Lung (tissue), 12 donors: ENCODE measurements around the gene CAND1. TPM values are rescaled to one million over a fixed set of nuclear protein-coding genes. Genes with fewer than 3 reads are reported as not detected.

Experiments used
- ATAC-seq: fragments of 200-7000 bp; cut with Tn5 transposase; one replicate; pipeline ENCODE4 v1.9.1; 2020; ENCODE audit warnings: moderate number of reproducible peaks; ENCODE audit not compliant: insufficient read depth, low FRiP score
- DNase-seq, 3 donors: peaks; one replicate each; pipeline ENCODE4 v3.0.0-alpha.2; 2013 to 2017
- H3K27ac ChIP-seq, 2 donors: one replicate each; pipeline ENCODE4 v1.5.1; 2013; ENCODE audit warnings: mild to moderate bottlenecking in 2 of 2, moderate library complexity in 2 of 2, control low read depth in 1 of 2, inconsistent platforms in 1 of 2, low read depth in 1 of 2, low read length in 1 of 2
- H3K27me3 ChIP-seq, 3 donors: one replicate each; pipeline ENCODE4 v1.5.1; 2013; ENCODE audit warnings: low read length in 2 of 3; ENCODE audit not compliant: control insufficient read depth in 3 of 3, insufficient read depth in 3 of 3
- H3K36me3 ChIP-seq, 4 donors: one replicate each; pipeline ENCODE4 v1.5.1; 2013; ENCODE audit warnings: low read length in 4 of 4, mild to moderate bottlenecking in 1 of 4, moderate library complexity in 1 of 4; ENCODE audit not compliant: control insufficient read depth in 4 of 4, insufficient read depth in 4 of 4
- H3K4me1 ChIP-seq, 5 donors: one replicate each; pipeline ENCODE4 v1.5.1; 2013; ENCODE audit warnings: low read length in 5 of 5, mild to moderate bottlenecking in 2 of 5, moderate library complexity in 1 of 5; ENCODE audit not compliant: control insufficient read depth in 5 of 5, insufficient read depth in 5 of 5
- H3K4me3 ChIP-seq: one replicate; pipeline ENCODE4 v1.5.1; 2013; ENCODE audit warnings: mild to moderate bottlenecking, control low read depth, moderate library complexity
- H3K9ac ChIP-seq, 2 donors: one replicate each; pipeline ENCODE4 v1.5.1; 2013; ENCODE audit warnings: low read length in 2 of 2, control low read depth in 1 of 2; ENCODE audit not compliant: insufficient read depth in 1 of 2
- H3K9me3 ChIP-seq, 4 donors: one replicate each; pipeline ENCODE4 v1.5.1; 2013; ENCODE audit warnings: low read length in 3 of 4, mild to moderate bottlenecking in 1 of 4, moderate library complexity in 1 of 4; ENCODE audit not compliant: control insufficient read depth in 4 of 4, insufficient read depth in 3 of 4
- CTCF ChIP-seq: IDR thresholded peaks from 2 replicates; pipeline ENCODE4 v1.5.1; 2012; ENCODE audit warnings: mild to moderate bottlenecking; ENCODE audit errors: control extremely low read depth, extremely low read depth
- WGBS, 2 donors: extraction: QIAGEN DNeasy Blood & Tissue Kit; methylation state at CpG; one replicate each; pipeline ENCODE4 v1.1.7; 2013; 5-methylcytosine and 5-hydroxymethylcytosine counted together
- polyA plus RNA-seq, 2 donors: library from polyadenylated mRNA; stranded (reverse); fragments of 200-250 nt; gene quantifications; one replicate each; pipeline ENCODE4 v1.2.1, GENCODE V29; 2013
- total RNA-seq, 2 donors: library from RNA; depleted of rRNA in 1 of 2; stranded (reverse); fragments of >200 nt in 1 of 2; gene quantifications; one replicate each; pipeline ENCODE4 v1.2.1, GENCODE V29; 2014 to 2021
- donor health status: control.
- donor health status: control.
- donor health status: Bipolar disorder and iron deficiency.
- donor health status: healthy.
- donor health status: DM: yes; HTN: yes; CAD: no.

CAND1 gene
- total and polyA plus RNA-seq, 4 donors: 12.9 to 194 (median 66.0) TPM

- H3K27me3 ChIP-seq: no peaks in the 10 kb centered on the region
- 75 to 92% methylated on average over 4 of the region's 4 CpGs for WGBS, 2 donors
- H3K9ac ChIP-seq: no peak overlapping the region
- H3K27ac ChIP-seq: no peak overlapping the region
- no peak overlapping the region for H3K4me3 ChIP-seq
- ATAC-seq: no peak
- no peak for DNase-seq
- no peak for TF ChIP-seq CTCF
- no peaks in the 10 kb centered on the region for H3K9me3 ChIP-seq
- H3K4me1 ChIP-seq: peaks cover 0 to 6% (median 0%) of the 10 kb centered on the region in 5 donors
- H3K36me3 ChIP-seq: peaks cover 8 to 27% (median 15%) of the 10 kb centered on the region in 4 donors
Observed at GRCh38 chr12:67299926-67300325, 30.8 kb downstream of the CAND1 start.

GRCh38 chr12:67302162-67302561 lies 33.0 kb downstream of the CAND1 start:
- Histone ChIP-seq H3K4me3 (no peak overlapping the region), H3K9ac (no peak overlapping the region), H3K4me1 (peaks cover 0 to 4% (median 0%) of the 10 kb centered on the region in 5 donors), H3K36me3 (peaks cover 11 to 38% (median 29%) of the 10 kb centered on the region in 4 donors), H3K27me3 (no peaks in the 10 kb centered on the region), H3K27ac (no peak overlapping the region), H3K9me3 (no peaks in the 10 kb centered on the region)
- DNase-seq: no peak
- no peak for ATAC-seq
- WGBS, 2 donors: 93 to 96% methylated on average over 7 of the region's 7 CpGs
- TF ChIP-seq CTCF: no peak

GRCh38 chr12:67305544-67305943 lies 36.4 kb downstream of the CAND1 start:
- 88 to 94% methylated on average over 1 of the region's 1 CpG for WGBS, 2 donors
- no peak overlapping the region for H3K9ac ChIP-seq
- H3K36me3 ChIP-seq: peaks cover 13 to 51% (median 36%) of the 10 kb centered on the region in 4 donors
- H3K9me3 ChIP-seq: no peaks in the 10 kb centered on the region
- no peak for TF ChIP-seq CTCF
- ATAC-seq (no peak), DNase-seq (no peak)
- no peaks in the 10 kb centered on the region for H3K4me1 ChIP-seq
- no peak overlapping the region for H3K27ac ChIP-seq
- H3K4me3 ChIP-seq: no peak overlapping the region
- H3K27me3 ChIP-seq: no peaks in the 10 kb centered on the region

- H3K4me3 ChIP-seq: no peak overlapping the region
- no peak for TF ChIP-seq CTCF
- WGBS, 2 donors: 99% methylated on average over 2 of the region's 2 CpGs
- H3K27me3 ChIP-seq: no peaks in the 10 kb centered on the region
- no peaks in the 10 kb centered on the region for H3K9me3 ChIP-seq
- peaks cover 14 to 57% (median 43%) of the 10 kb centered on the region in 4 donors for H3K36me3 ChIP-seq
- H3K27ac ChIP-seq: no peak overlapping the region
- ATAC-seq: no peak
- H3K9ac ChIP-seq: no peak overlapping the region
- no peak for DNase-seq
- no peaks in the 10 kb centered on the region for H3K4me1 ChIP-seq
Observed at GRCh38 chr12:67306712-67307111, 37.6 kb downstream of the CAND1 start.
